GM21423 (cell line): ENCODE data around the gene ZNF385D.

Experiments used
- ATAC-seq: cut with Tn5 transposase; IDR thresholded peaks from one replicate; pipeline ENCODE4 v1.9.1; 2021; ENCODE audit warnings: mild to moderate bottlenecking, moderate library complexity; ENCODE audit not compliant: unreplicated experiment

Gene ZNF385D

GRCh38 chr3:21618695-21619094 is 132.3 kb downstream of the ZNF385D start:
- no peak for ATAC-seq

DNA sequence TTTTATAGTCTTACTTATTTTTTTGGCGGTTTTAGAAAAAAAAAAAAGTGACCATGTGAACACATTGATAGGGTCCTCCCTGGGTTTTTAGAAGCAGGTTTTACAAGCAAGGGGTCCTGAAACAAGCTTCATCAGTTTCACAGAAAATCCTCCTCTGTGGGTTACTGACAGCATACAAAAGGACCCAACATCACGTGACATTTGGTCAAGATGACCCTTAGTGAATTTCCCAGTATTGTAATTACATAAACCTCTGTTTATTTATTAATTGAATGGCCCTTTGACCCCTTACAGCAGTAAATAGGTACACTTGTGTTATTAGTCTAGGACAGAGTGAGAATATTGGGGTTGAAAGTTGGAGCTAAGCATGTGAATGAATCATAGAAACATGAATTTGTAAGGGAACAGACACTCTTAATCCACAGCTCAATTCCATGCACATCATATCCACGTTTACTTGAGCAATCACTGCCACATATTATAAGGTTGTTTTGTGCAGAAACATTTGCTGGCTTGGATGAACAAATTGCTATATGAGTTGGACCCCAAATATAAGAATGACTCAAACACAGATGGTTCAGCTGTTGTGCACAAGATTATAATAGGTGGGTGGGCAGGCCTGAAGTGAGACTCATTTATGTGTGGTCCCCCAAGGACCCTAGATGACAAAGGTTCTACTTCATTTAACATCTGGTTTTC is 137.5 kb downstream of the ZNF385D start:
- ATAC-seq: no peak

DNA sequence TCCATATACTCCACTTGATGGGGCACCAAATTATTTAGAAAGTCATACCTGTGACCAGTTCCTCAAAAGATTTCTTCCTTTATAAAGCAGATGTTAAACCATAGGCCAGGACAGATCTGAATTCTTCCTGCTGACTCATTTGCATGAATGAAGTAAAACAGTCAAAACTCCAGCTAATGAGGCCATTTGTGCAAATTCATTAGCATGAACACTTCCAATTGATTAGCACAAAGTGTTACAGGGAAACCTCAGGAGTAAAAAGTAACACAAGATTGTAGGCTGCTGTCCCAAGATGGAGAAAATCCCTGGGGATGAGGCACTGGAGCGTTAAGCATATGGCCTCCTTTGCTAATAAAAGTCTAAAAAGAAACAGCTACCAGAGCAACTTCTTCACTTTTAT is 149.8 kb downstream of the ZNF385D start:
- no peak for ATAC-seq

GRCh38 chr3:21599890-21600289 is 151.1 kb downstream of the ZNF385D start:
- ATAC-seq: no peak

- ATAC-seq: no peak
Observed at GRCh38 chr3:21592828-21593227, 158.2 kb downstream of the ZNF385D start.

- no peak for ATAC-seq
Observed at GRCh38 chr3:21587894-21588293, 163.1 kb downstream of the ZNF385D start.

- ATAC-seq: no peak
Observed at GRCh38 chr3:21585216-21585740, 165.7 kb downstream of the ZNF385D start.

DNA sequence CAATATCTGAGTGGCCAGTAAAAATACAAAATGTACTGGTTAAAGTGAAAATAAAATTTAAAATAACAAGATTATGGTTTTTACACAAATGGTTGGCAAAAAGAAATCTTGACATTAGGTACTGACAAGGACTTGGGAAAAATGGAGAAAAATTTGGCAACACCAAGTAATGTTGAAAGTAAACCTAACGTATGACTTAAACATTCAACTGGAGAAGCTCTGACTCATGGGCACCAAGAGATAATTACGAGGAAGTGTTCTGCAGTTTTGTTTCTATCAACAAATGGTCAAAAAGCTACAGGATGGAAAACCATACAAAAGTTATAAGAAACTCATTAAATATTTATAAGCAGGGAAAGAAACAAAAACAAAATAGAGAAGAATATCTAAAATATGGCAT is 177.7 kb downstream of the ZNF385D start:
- ATAC-seq: no peak

DNA sequence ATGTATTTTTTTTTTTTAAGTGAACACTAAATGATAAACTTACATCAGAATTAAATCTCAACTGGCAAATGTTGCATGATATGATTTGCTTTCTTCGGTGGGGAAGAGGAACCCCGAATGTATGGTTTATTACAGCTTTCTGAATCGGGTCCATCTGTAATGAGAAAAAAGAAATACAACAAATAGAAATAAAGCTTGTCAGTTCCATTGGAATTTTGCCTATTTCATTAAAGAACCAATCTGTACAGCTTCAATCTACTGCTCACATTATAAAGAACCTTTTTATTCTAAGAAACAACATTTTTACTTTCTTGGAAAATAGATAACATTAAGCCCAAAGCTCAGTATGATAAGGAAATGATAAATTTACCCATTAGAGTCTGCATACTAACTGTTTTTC is 186.5 kb downstream of the ZNF385D start:
- ATAC-seq: no peak

DNA sequence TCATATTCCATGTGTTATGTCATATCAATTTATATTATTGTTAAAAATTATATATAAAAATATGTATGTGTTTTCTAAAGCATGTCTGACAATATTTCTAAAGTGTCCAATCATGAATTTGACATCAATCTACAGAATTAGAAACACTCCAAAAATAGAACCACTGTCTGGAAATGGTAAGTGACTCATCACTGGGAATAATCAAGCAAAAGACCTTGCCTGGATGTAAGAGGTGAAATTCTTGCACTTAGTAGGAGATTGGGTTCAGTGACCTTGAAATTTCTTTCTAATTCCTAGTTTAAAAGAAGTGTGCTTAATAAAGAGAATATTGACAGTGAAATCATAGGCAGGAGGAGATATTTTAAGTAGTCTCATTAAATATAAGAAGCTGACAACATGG is 188.8 kb downstream of the ZNF385D start:
- ATAC-seq: no peak

DNA sequence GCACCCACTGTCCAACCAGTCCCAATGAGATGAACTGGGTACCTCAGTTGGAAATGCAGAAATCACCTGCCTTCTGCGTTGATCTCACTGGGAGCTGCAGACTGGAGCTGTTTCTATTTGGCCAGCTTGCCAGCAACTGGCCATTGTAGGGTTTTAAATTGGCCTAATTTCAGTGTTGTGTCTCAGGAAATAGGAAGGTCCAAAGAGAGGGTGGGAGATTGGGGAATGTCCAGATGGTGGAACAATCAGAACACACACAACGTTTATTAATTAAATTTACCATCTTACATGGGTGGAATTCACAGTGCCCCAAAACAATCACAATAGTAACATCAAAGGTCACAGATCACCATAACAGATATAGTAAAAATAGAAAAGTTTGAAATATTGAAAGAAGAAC is 189.5 kb downstream of the ZNF385D start:
- no peak for ATAC-seq

- ATAC-seq: no peak
Observed at GRCh38 chr3:21551019-21551418, 200.0 kb downstream of the ZNF385D start.

- ATAC-seq: no peak
Observed at GRCh38 chr3:21544076-21544462, 206.9 kb downstream of the ZNF385D start.

- no peak for ATAC-seq
Observed at GRCh38 chr3:21543380-21544075, 207.5 kb downstream of the ZNF385D start.

GRCh38 chr3:21542656-21543379 is 208.2 kb downstream of the ZNF385D start:
- no peak for ATAC-seq

GRCh38 chr3:21540265-21540664 is 210.7 kb downstream of the ZNF385D start:
- no peak for ATAC-seq

DNA sequence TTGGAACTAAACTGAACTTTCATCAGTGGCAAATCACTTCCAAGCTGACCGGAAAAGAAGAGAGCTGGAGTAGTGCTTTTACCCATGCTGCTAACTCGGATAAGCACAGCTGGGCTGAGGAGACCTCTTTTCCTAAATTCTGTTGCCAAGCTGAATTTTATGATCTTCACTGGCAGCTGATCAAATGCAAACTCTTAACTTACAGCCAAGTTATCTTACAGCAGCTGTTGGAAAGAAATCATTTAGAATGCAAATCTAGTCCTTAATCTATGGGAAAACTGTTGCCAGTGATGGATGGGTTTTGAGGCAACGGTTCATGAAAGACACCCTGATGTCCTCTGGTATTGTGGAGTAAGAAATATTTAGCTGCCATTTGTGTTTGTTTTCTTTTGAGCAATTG is 216.5 kb downstream of the ZNF385D start:
- ATAC-seq: no peak

GRCh38 chr3:21533002-21533401 is 218.0 kb downstream of the ZNF385D start:
- no peak for ATAC-seq

DNA sequence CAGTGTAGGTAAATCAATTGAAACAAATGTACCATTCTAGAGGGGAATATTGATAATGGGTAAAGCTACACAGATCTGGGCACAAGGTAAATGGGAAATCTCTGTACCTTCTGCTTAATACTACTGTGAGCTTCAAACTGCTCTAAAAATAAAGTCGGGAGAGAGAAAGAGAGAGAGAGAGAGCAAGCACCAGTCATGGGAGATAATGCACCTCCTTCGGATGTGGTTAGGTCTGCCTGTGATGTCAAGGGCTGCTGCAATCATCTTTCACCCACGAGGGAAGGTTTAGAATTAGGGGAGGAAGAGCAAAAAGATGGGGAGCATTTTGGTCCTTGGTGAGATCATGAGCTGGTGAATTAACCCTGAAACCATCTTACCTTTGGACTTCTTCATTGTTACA is 219.1 kb downstream of the ZNF385D start:
- ATAC-seq: no peak

DNA sequence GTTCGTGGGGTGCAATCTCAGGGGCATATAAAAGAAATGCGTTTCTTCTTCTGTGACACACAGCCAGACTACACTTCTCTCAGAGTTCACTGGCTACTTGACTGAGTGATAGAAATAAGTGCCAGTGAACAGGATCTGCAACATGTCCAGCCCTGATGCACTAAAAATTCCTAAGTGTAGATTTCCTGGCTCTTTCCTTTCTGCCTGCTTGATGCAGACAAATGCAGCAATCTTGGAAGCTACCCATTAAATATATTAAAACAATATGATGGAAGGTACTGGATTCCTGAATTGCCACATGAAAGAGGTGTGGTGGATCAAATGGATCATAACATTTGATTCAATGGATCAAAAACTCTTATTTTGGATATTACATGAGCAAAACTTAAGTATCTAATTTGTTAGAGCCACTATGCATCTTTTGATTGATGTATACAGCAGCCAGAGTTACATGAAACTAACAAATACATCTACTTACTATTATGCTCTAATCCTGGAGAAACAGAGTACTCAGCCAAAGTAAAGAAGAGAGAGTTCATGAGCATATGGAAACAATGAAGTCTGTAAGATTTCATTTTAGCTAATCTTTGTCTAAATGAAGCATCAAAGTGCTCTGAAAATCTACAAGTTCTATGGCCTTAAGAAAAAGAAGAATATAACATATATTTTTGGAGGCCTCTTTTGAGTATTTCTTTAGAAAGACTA is 222.6 kb downstream of the ZNF385D start:
- ATAC-seq: no peak

DNA sequence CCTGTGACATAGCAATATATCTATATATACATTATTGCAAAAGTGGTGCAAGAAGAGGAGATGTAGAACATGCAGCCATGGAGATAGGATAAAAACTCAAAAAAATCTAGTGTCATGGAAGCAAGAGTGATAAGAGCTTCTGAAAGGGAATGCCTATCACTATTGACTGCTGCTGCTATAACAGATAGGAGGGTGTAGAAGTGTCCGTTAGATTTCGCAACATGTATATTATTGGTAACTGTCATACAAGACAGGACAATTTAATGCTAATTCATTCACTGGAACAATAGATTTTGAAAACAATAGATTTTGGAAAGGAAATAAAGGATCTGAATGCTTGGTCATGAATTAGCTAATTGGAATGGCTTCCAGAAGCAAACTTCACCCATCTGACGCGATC is 224.5 kb downstream of the ZNF385D start:
- no peak for ATAC-seq
